Prostate gland (tissue), 2 donors: Measurements from ENCODE around the gene BCL11B. TPM values are rescaled to one million over a fixed set of nuclear protein-coding genes. Genes with fewer than 3 reads are reported as not detected.

Experiments
- DNase-seq: peaks from one replicate; pipeline ENCODE4 v3.0.0-alpha.2; 2019; ENCODE audit warnings: low spot score
- H3K27ac ChIP-seq, 2 donors: fragments of 200-600 bp; sonication (generic); 2 replicates each; pipeline ENCODE4 v1.5.1; 2017 to 2019
- H3K27me3 ChIP-seq: fragments of 200-600 bp; sonication (generic); replicated peaks from 2 replicates; pipeline ENCODE4 v1.5.1; 2019; ENCODE audit not compliant: insufficient read depth
- H3K36me3 ChIP-seq, 2 donors: fragments of 200-600 bp; sonication (generic); 1 replicate in 1 of 2; 2 replicates in 1 of 2; pipeline versions ENCODE4 v1.5.1 to v1.8.1; 2017 to 2019
- H3K4me1 ChIP-seq: fragments of 200-600 bp; sonication (generic); replicated peaks from 2 replicates; pipeline ENCODE4 v1.5.1; 2019
- H3K4me3 ChIP-seq, 2 donors: fragments of 200-600 bp; sonication (generic); 2 replicates each; pipeline ENCODE4 v1.5.1; 2017 to 2019
- H3K9me3 ChIP-seq: fragments of 200-600 bp; sonication (generic); 2 replicates; pipeline ENCODE4 v1.5.1; 2017
- POLR2A ChIP-seq: fragments of 450-650 bp; IDR thresholded peaks from one replicate; pipeline ENCODE4 v1.6.1; 2016; ENCODE audit warnings: antibody characterized with exemption, mild to moderate bottlenecking
- POLR2AphosphoS5 ChIP-seq: sonication (generic); formaldehyde crosslinking; IDR thresholded peaks from one replicate; pipeline ENCODE4 v1.6.1; 2017; ENCODE audit warnings: antibody characterized with exemption
- WGBS: methylation state at CpG from one replicate; pipeline ENCODE4 v1.1.5; 2018; 5-methylcytosine and 5-hydroxymethylcytosine counted together
- intact Hi-C: fragments of 100-400 bp; cut with DNase I; formaldehyde crosslinking; loops from one replicate; pipeline ENCODE4 v1.14.2; 2022
- total RNA-seq, 2 donors: library from RNA; depleted of rRNA; stranded (reverse); fragments of >200 nt; gene quantifications; one replicate each; pipeline ENCODE4 v1.1.0, GENCODE V29; 2016
- TF ChIP-seq, protein P1 (sequence below), 4 experiments: fragments of 200-600 bp in 2 of 4; fragments of 450-650 bp in 2 of 4; sonication (generic) in 2 of 4; IDR thresholded peaks; 1 replicate in 3 of 4; 2 replicates in 1 of 4; pipeline ENCODE4 v1.5.1; 2016 to 2019; ENCODE audit warnings: antibody characterized with exemption in 4 of 4, mild to moderate bottlenecking in 2 of 4, moderate library complexity in 2 of 4

BCL11B gene
- total RNA-seq, 2 donors from 2014 or later = 2.8 to 5.4 TPM

GRCh38 chr14:99155173-99156089, 116.6 kb downstream of the BCL11B start:
- Histone ChIP-seq H3K27me3 (no peaks in the 10 kb centered on the region), H3K4me3 (no peak overlapping the region), H3K9me3 (no peaks in the 10 kb centered on the region), H3K27ac (no peak overlapping the region), H3K36me3 (no peaks in the 10 kb centered on the region), H3K4me1 (no peaks in the 10 kb centered on the region)
- DNase-seq = no peak
- TF ChIP-seq POLR2AphosphoS5 (peak; percentile 60), POLR2A (no peak)
- TF ChIP-seq, protein P1, sequence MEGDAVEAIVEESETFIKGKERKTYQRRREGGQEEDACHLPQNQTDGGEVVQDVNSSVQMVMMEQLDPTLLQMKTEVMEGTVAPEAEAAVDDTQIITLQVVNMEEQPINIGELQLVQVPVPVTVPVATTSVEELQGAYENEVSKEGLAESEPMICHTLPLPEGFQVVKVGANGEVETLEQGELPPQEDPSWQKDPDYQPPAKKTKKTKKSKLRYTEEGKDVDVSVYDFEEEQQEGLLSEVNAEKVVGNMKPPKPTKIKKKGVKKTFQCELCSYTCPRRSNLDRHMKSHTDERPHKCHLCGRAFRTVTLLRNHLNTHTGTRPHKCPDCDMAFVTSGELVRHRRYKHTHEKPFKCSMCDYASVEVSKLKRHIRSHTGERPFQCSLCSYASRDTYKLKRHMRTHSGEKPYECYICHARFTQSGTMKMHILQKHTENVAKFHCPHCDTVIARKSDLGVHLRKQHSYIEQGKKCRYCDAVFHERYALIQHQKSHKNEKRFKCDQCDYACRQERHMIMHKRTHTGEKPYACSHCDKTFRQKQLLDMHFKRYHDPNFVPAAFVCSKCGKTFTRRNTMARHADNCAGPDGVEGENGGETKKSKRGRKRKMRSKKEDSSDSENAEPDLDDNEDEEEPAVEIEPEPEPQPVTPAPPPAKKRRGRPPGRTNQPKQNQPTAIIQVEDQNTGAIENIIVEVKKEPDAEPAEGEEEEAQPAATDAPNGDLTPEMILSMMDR (IDR thresholded peaks at IDR 0.05) = no peak
- 60% methylated on average over 6 of the region's 6 CpGs for WGBS
- intact Hi-C loops = no loop called here

DNA sequence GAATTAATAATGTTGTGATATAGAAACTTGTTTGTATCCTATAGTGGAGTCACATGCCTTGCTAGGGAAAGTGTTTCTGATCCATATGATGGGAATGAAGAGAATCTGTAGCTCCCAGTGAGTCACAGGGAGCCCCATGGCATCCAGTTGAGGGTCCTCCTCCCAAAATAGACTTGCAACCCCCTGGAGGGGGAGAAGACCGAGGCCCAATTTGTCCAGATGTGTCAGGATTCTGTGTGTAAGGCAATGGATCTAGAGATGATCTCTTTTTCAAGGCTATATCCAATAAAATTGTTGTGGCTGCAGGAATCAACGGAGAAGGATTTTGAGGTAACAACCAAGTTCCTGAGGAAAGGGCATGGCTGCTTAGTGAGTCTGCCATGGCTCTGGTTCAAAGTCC, 121.8 kb downstream of the BCL11B start:
- Histone ChIP-seq H3K27ac (no peak overlapping the region), H3K27me3 (peaks cover 1% of the 10 kb centered on the region), H3K36me3 (no peaks in the 10 kb centered on the region), H3K9me3 (no peaks in the 10 kb centered on the region), H3K4me3 (no peak overlapping the region), H3K4me1 (no peaks in the 10 kb centered on the region)
- intact Hi-C loops = no loop called here
- DNase-seq = no peak
- TF ChIP-seq, protein P1 (IDR thresholded peaks at IDR 0.05) = no peak
- TF ChIP-seq POLR2AphosphoS5 (no peak), POLR2A (no peak)
- WGBS = 86% methylated on average over 2 of the region's 2 CpGs

DNA sequence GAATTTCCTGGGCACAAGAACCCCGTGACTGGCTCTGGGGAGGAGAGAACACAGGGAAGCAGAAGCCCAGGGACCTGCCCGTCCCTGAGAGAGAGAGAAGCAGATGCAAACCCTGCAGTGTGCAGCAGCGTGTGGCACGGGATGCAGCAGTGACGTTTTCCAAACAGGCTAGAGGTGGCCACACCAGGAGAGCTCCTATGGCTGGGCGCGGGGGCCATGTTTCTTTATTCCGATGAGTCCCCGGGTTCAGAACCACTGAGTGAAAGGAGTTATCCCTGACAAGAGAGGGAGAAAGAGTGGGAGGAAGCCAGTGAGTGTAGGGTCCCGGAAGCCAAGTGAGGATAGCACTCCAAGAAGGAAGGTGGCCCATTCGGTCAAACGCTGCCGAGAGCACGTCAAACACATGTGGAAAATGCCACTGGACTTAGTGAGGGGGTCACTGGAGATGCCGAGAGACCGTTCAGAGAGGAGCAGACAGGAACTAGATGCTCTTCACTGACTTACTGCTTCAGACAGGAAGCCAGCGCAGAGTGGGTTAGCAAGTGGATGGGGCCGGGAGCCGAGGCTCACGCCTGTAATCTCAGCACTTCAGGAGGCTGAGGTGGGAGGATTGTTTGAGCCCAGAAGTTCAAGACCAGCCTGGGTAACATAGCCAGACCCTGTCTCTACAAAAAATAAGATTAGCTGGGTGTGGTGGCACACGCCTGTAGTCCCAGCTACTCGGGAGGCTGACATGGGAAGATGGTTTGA, 123.0 kb downstream of the BCL11B start:
- H3K4me1 ChIP-seq = no peaks in the 10 kb centered on the region
- peaks cover 1% of the 10 kb centered on the region for H3K27me3 ChIP-seq
- no peak for DNase-seq
- 86% methylated on average over 22 of the region's 22 CpGs for WGBS
- H3K36me3 ChIP-seq = no peaks in the 10 kb centered on the region
- no peak for TF ChIP-seq POLR2AphosphoS5
- no peak for TF ChIP-seq POLR2A
- intact Hi-C loops = no loop called here
- H3K4me3 ChIP-seq = no peak overlapping the region
- no peaks in the 10 kb centered on the region for H3K9me3 ChIP-seq
- no peak overlapping the region for H3K27ac ChIP-seq

- TF ChIP-seq POLR2AphosphoS5 = no peak
- TF ChIP-seq POLR2A = no peak
- Histone ChIP-seq H3K4me3 (no peak overlapping the region), H3K27ac (no peak overlapping the region), H3K4me1 (no peaks in the 10 kb centered on the region), H3K27me3 (peaks cover 1% of the 10 kb centered on the region), H3K9me3 (no peaks in the 10 kb centered on the region), H3K36me3 (no peaks in the 10 kb centered on the region)
- DNase-seq = no peak
- intact Hi-C loops = no loop called here
- 86% methylated on average over 8 of the region's 8 CpGs for WGBS
Measured at GRCh38 chr14:99148131-99148530, 123.9 kb downstream of the BCL11B start.

DNA sequence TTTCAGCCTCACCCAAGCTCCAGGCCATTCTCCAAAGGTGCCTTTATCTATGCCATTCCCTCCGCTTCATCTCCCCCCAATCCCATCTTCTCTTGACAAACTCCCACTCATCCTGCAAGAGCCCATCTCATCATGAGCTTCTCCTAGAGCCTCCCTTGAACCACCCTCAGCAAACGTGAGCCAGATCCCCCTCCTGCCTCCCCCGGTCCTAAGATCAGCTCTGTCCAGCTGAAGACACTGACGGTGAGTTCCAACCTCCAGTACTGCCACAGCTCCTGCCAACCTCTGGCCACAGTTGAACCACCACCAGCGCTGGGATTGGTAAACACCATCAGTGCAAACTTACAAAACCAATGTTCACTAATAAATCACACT, 124.6 kb downstream of the BCL11B start:
- 54% methylated on average over 5 of the region's 5 CpGs for WGBS
- no peak for TF ChIP-seq POLR2A
- TF ChIP-seq POLR2AphosphoS5 = no peak
- TF ChIP-seq, protein P1 (IDR thresholded peaks at IDR 0.05) = no peak
- intact Hi-C loops = no loop called here

More for the DNA sequence above, 124.6 kb downstream of the BCL11B start:
- DNase-seq = no peak
- Histone ChIP-seq H3K36me3 (no peaks in the 10 kb centered on the region), H3K4me1 (no peaks in the 10 kb centered on the region), H3K27ac (no peak overlapping the region), H3K9me3 (no peaks in the 10 kb centered on the region), H3K27me3 (peaks cover 1% of the 10 kb centered on the region), H3K4me3 (no peak overlapping the region)
